SIG-M5 treated with dmso at 0.1 percent for 504 hours (cell line): Measurements from ENCODE around the gene MSANTD7.
"Not testable (repeated sequence)": the region's sequence is repeated elsewhere in the genome, so short reads cannot be mapped to it uniquely, and the experiment has no call there.

ENCODE experiments used
- DNase-seq: peaks from one replicate; lab custom pipeline; 2025; ENCODE audit not compliant: unreplicated experiment; lab: John Stamatoyannopoulos, UW

Gene MSANTD7

DNA sequence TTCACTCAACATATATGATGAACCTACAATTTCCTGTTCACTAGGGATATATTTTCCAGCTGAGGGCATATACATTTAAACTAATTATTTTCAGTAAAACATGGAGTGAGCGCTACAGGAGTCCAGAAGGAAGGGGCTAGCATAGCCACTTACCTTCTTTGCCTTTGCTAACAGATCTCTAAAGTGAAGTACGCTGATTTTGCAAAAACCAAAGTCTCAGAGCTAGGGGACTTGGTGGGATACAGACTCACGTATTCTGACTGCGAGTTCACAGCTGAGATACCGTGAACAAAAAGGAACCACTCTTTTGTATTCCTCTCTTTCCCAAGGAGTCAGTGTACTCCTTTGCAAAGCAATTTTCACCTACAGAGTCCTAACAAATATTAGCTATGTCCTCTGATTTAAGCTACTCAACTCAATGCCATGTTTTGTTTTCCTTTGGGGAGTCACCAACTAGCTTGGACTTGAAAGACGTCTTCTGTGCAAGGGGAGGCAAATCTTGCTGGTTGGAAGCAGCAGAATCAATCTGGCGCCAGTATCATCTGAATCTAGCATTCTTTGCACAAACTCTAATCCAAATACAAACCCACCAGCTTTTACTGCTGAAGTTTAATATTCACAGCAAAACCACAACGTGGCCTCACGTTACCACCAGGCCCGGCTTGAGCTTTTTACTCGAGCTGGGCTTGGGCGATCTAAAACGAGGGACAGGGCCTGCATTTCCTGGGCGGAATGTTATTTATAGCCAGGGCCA, 926 bp upstream of the MSANTD7 start:
- DNase-seq, result no peak

DNA sequence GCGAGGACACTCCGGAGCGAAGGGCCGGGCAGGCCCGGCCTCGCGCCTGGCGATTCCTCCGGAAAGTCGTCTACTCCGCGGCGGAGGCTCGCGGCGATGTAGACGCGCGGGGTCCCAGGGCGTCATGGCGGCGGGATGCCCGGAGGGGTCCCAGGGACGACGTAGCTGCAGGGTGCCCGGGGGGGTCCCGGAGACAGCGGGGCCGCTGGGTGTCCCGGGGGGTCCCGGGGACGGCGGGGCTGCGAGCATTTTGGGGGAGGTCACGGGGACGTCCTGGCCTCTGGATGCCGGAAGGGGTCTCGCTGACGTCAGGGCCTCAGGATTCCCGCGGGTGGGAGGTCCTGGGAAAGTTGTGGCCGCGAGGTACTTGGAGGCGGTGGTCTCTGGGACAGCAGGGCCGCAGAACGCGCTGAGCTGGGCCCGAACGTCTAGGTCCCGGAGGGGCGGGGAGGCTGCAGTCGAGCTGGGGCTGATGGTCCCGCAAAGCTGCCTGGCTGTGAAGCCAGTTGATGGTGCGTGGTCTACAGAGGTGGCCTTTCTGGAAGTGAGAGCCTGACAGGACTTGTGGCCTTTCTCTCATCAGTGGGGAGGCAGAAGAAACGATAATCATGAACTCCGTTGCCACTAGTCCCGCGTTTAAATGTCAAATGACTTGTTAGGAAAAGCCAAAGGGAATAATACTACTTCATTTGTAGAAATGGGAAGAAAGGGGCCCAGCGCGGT, 637 bp downstream of the MSANTD7 start:
- DNase-seq, result peak; percentile 7

DNA sequence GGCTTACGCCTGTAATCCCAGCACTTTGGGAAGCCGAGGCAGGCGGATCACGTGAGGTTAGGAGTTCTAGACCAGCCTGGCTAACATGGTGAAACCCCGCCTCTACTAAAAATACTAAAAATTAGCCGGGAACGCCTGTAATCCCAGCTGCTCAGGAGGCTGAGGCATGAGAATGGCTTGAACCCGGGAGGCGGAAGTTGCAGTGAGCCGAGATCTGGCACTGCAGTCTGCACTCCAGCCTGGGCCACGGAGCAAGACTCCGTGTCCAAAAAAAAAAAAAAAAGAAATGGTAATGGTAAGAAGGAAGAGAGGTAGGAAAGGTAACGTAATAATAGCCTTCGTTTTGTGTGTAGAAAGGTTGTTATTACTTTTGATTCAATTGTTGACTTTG, 1.2 kb downstream of the MSANTD7 start:
- DNase-seq, result no peak

DNA sequence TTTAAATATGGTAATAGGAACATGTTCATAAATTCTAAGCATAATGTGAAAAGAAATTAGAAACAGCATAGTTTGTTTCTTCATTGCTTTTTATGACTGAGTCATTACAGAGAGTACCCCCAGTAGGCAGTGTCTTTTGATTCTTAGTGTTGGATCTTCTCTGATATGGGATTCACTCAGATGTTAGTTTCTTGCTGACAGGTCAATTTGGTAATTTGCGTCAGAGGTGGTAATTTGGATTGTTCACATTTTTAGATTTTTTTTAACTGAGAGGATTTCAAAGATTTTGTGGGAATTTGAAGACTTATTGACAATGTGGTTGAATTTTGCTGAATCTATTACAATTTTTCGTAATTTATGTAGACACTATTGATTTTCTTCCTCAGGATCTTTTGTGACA, 2.1 kb downstream of the MSANTD7 start:
- DNase-seq, result no peak

DNA sequence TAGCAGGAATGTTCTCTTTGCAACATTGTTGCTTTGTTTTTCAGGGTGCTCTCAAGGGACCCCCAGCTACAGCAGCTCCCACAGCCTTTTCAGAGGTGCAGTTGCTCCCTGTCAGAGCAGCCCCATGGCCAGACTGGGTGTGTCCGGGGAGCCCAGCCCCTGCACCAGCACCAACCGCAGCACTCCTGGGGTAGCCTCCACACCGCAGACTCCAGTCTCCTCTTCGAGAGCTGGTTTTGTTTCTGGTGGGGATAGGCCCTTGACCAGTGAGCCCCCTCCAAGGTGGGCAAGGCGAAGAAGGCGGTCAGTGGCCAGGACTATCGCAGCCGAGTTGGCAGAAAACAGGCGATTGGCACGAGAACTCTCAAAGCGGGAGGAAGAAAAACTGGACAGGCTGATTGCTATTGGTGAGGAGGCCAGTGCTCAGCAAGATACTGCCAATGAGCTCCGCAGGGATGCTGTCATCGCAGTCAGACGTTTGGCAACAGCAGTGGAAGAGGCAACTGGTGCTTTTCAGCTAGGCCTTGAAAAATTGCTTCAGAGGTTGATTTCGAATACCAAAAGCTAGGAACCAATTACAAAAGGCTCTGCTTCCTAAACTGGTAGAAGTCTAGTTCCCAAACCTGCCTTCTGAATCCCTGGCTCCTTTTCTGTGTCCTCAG, 5.4 kb downstream of the MSANTD7 start:
- no peak for DNase-seq

DNA sequence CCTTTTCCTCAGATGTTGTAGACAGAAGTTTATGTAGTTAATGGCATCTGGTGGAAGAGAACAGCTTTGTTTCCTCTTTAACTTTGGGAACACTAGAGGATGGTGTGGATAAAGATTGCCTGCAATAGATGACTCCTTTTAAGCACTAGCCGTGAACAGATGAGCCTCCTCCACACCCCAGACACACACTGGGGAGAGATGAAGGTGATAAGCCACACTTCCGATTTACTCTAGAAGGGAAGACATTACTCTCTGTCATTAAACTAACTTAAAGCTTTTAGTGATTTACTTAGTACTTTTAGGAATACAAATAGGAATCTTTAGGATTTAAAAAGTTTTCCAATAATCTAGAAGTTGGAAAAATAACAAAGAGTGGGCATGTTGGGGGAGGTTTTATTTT, 6.8 kb downstream of the MSANTD7 start:
- no peak for DNase-seq

DNA sequence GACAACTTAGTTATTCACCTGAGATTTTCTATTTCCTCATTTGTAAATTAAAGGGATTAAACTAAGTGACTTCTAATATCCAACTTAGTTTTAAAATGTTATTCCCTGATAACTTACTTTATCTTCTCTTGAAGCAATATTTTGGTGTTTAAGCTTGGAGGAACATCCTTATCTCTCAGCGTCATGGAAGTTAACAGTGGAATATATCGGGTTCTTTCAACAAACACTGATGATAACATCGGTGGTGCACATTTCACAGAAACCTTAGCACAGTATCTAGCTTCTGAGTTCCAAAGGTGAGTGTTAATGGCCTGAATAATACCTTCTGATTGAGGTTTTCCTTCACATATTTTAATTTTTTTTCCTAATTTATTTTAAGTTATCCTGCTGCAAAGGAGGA, 14.1 kb downstream of the MSANTD7 start:
- no peak for DNase-seq

DNA sequence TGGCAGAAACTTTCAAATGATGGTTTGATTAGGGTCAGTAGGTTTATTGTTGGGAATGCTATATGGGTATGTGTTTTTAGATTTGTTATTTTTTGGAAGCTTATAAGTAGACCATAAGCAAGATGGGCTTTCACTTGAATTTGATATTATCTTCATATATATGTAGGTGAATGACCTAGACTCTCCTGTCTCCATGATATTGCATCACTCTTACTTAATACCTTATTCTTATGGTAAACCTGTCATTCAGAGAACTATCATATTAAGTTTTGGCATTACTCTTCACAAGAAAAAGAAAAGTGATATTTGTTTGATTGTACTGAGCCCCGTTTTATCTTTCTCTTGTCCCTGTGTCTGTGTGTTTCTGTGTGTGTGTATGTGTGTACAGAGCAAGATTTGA, 17.3 kb downstream of the MSANTD7 start:
- no peak for DNase-seq

DNA sequence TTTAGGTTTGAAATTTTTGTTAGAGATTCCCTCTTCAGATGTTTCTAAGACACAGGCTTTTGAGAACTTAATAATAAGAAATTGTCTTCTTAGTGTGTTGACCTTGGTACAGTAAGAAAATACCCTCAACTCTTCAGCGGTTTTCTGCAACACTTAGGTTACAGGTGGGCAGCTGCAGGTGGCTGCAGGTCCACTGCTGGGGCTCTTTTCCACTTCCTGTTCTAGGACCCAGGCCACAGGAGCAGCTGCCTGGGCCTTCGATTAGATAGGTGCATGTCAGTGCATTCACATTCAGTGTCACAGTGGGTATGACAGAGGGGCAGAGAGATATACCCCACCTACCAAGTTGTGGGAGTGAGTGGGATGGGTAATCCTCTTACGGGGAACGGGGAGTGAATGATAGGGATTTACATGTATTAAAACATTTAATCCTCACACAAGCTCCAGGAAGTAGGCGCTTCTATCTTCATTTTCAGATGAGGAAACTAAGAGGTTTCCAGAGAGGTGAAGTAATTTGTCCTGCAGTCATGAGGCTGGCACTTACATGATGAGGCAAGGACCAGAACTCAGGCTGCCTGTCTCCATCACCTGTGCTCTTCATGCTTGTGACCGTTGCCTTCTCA, 20.3 kb downstream of the MSANTD7 start:
- DNase-seq, result no peak

DNA sequence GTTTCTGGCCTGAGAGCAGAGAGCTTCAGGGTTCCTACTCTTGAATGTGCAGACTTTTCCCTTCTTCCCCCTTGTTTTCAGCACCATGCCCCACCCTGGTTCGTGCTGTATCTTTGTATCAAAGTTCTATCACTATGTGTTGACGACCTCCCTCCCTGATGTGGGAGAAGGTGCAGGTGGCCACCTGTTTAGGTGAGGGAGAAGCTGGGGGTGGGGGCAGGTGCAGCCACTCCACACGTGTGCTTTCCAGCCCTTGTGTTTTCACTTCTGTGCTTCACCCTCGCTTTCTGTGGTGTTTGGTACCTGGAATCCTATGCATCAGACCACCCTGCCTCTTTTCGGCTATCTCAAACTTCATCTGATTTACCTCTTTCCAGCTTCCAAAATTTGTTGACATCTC, 20.9 kb downstream of the MSANTD7 start:
- no peak for DNase-seq

DNA sequence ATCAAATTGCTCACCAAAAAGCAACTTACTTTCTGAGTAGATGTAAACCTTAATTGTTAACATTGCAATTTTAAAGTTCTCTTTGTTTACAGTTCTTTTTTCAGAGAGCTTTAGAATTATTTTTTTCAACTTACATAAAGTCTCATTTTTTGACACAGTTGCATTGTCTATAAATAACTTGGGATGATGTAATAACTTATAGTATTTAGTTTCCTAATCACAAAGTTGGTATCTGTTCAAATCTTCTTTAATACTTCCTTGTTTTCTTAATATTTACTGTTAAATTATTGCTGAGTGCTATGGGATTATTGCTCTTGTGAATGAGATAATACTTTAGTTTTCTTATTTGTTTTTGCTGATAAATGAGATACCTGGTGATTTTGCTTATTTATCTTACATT, 21.7 kb downstream of the MSANTD7 start:
- DNase-seq, result no peak

DNA sequence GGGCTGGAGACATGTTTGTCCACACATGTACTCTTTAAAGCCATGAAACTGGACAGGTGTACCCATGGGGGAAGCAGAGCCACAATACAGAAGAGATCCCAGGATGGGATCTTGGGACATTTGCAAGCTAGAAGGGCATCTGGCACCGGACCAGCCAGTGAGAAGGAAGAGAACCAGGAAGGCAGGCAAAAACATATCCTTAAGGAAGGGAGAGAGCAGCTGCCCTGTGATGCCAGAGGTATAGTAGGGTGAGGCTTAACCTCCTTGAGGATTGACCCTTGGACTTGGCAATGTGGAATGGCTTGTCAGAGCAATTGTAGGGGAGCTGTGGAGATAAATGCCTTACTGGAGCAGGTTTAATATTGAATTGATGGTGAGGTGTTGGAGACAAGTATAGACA, 22.7 kb downstream of the MSANTD7 start:
- no peak for DNase-seq

DNA sequence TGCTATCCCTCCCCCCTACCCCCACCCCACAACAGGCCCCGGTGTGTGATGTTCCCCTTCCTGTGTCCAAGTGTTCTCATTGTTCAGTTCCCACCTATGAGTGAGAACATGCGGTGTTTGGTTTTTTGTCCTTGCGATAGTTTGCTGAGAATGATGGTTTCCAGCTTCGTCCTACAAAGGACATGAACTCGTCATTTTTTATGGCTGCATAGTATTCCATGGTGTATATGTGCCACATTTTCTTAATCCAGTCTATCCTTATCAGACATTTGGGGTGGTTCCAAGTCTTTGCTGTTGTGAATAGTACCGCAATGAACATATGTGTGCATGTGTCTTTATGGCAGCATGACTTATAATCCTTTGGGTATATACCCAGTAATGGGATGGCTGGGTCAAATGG, 26.4 kb downstream of the MSANTD7 start:
- not testable (repeated sequence) for DNase-seq

DNA sequence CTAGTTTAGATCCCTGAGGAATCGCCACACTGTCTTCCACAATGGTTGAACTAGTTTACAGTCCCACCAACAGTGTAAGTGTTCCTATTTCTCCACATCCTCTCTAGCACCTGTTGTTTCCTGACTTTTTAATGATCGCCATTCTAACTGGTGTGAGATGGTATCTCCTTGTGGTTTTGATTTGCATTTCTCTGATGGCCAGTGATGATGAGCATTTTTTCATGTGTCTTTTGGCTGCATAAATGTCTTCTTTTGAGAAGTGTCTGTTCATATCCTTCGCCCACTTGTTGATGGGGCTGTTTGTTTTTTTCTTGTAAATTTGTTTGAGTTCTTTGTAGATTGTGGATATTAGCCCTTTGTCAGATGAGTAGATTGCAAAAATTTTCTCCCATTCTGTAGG, 26.8 kb downstream of the MSANTD7 start:
- DNase-seq, result not testable (repeated sequence)

DNA sequence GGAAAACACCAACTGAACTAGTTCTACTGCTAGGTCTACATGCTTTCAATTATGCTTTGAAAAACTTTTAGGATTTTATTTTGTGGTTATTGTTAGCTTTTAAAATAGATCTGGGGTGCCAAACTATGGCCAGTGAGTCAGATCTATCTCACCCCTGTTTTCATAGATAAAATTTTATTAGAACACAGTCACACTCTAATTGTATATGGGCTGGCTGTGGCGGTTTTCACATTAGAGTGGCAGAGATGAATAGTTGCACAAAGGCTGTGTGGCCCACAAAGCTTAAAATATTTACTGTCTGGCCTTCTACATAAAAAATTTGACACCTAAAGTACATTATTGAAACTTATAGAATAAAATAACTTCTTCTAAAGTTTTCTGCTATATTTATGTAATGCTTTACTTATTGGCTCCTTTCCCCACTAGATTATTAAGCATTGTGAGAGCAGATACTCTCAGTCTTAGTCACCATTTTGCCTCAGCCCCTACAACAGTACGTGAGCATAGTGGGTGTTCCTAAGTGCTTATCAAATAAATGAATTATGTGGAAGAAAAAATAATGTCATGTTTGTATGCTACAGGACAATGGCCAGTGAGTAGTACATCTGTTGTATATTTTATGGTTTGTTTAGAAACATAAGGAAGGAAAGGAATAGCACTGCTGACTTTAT, 35.1 kb downstream of the MSANTD7 start:
- DNase-seq, result no peak

DNA sequence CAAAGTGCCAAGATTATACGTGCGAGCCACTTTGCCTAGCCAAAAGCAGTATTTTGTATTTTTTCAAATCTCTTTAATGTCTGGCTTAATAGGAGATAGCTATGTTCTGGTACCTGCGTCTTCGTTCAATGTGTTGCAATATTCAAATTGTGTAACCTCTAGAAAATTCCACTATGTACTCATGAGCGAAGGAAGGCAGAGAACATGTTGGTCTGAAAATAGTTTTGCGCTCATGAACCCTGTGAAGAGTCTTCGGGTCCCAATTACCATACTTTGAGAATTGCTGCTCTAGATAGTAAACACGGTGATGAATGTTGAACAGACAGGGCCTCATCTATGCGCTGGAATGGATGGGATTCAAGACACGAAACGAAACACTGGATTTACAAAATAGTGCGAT, 37.8 kb downstream of the MSANTD7 start:
- DNase-seq, result no peak

DNA sequence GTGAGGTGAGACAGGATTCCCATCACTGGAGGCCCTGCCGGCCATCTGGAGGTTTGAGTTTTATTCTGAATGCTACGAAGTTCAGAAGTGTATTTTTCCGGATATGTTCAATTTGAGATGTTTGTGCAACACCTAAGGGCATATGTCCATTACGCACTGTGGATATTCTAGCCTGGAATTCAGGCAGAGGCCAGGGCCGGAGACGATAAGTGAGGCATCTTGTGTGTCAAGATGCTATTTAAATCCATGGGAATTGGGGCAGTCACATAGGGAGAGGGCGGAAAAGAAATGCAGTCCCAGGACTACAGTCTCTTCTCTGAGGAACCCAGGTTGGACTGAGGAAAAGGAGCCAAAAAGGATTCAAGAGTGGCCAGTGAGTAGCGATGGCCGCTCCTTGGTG, 38.7 kb downstream of the MSANTD7 start:
- no peak for DNase-seq

DNA sequence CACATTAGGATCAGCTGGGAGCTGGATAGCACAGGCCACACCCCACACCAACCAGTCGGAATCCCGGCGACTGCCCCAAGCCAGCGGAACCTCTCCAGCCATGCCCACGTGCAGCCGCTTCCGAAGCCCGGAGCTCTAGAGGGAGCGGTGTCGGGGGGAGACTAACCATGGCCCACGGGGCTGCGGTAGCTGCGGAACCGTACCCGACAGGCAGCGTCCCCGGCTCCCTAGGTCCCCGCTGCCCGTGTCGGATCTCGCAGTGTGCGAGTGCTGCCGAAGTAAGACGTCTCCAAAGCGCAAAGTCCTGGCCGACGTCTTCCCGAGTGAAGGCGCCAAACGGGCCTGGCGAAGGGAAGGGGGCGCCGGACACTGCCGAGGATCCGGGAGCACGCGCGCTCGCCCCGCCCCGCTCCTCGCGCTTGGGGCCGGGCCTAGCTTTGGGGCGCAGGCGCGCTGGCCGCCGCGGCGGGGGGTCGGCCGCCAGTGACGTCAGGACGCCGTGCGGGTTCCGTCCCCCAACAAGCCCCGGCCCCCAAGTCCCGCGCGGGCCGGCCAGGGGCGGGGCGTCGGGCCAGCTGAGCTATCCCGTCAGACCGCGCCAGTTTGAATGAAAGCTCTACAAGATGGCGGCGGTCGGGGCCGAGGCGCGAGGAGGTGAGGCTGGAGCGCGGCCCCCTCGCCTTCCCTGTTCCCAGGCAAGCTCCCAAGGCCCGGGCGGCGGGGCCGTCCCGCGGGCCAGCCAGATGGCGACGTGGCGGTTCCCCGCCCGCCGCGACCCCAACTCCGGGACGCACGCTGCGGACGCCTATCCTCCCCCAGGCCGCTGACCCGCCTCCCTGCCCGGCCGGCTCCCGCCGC, 40.4 kb downstream of the MSANTD7 start, which contains the start of gene SUV39H2:
Gene SUV39H2, plus strand, starts transcription at position 601 of the 858 bp plus-strand sequence. Its CDS starts 23 bp downstream, at position 624.
- DNase-seq, result peak; percentile 87

DNA sequence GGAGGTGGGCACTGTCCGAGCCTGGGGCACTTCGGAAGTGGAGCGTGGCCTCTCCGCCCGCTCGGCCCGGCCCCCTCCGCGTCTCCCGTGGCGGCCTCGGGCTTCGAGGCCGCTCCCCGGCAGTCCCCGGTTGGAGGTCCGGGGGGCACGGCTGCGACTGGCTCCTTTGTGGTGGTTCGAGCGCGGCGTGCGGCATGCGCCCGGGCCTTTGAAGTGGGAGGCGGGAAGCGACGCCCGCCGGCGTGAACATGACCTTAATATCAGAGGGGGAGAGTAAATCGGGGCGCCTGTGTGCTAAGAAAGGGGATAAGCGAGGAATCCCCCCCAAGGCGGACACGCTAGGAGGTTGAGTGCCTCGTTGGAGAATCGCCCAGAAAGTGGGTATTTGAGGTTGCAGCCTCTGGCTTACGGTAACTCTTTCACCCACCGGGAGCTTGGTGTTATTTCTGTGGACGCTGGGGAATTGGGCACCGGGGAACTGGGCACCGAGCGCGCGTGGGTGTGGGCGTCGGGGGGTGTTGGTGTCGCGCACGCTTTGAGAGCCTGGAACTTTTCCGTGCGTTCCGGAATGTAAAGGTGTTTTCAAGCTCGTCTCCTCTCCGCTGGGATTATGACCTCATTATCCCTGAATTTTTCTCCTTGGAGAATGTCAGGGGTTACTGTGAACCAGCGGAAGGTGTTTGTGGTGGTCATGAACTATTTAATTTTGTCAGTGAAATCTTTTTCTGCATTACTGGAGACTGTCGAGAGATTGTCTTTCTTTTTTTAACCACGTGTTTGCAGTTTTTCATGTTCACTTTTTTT, 41.2 kb downstream of the MSANTD7 start:
- no peak for DNase-seq

DNA sequence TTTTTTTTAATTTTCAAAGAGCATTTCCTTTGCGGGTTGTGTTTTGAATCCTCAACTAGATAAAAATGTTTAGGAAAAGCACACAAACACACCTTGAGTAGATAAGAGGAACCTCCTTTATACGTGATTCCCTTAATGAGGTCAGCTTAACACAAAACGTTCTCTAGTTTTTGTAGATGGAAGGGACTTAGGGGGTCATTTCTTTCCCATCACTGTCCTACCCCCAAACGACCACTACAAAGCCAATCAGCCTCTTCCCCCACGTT, 41.8 kb downstream of the MSANTD7 start:
- DNase-seq, result no peak
